IMR-90 (cell line): Measurements from ENCODE around the gene LAIR2. TPM values are rescaled to one million over a fixed set of nuclear protein-coding genes. Genes with fewer than 3 reads are reported as not detected.

ENCODE experiments used
- ATAC-seq: fragments of 200-7000 bp; cut with Tn5 transposase; 2 replicates; pipeline ENCODE4 v1.9.1; 2020; ENCODE audit warnings: low read depth, mild to moderate bottlenecking, moderate library complexity
- BruUV-seq: library from RNA; stranded (reverse); fragments of 400-500 nt; replicated peaks from 2 replicates; lab custom pipeline; 2021; lab: Mats Ljungman, UMichigan
- CTCF ChIA-PET: fragments of 300-600 bp; formaldehyde crosslinking; extraction: SDS; loops from one replicate; lab custom pipeline; 2021; ENCODE audit warnings: antibody characterized with exemption; lab: Yijun Ruan, JAX
- POLR2A ChIA-PET: fragments of 300-600 bp; sonication (Branson Sonifier 250); formaldehyde crosslinking; loops from one replicate; lab custom pipeline; 2022; ENCODE audit warnings: antibody characterized with exemption; ENCODE audit not compliant: unreplicated experiment; lab: Charles Lee
- DNase-seq: peaks from one replicate; pipeline ENCODE4 v3.0.0; 2013
- H2AFZ ChIP-seq: replicated peaks from 2 replicates; pipeline ENCODE3; 2013; ENCODE audit warnings: low read length, mild to moderate bottlenecking; ENCODE audit not compliant: poor library complexity
- H2AK5ac ChIP-seq: 2 replicates; pipeline ENCODE4 v1.6.1; 2013; ENCODE audit warnings: low read depth, low read length, inconsistent platforms
- H2AK9ac ChIP-seq: replicated peaks from 2 replicates; pipeline ENCODE3; 2013; ENCODE audit warnings: mild to moderate bottlenecking, low read depth, low read length, moderate library complexity; ENCODE audit not compliant: poor library complexity
- H2BK120ac ChIP-seq: 2 replicates; pipeline ENCODE4 v1.6.1; 2013; ENCODE audit warnings: low read depth, low read length, inconsistent platforms
- H2BK15ac ChIP-seq: 3 replicates; pipeline ENCODE4 v1.6.1; 2013; ENCODE audit warnings: low read depth, low read length, inconsistent platforms
- H2BK20ac ChIP-seq: 2 replicates; pipeline ENCODE4 v1.6.1; 2013; ENCODE audit warnings: low read depth, mild to moderate bottlenecking, inconsistent platforms, low read length, moderate library complexity
- H2BK5ac ChIP-seq: 2 replicates; pipeline ENCODE4 v1.6.1; 2013; ENCODE audit warnings: mild to moderate bottlenecking, low read depth, low read length, inconsistent platforms; ENCODE audit not compliant: poor library complexity, severe bottlenecking
- H3K14ac ChIP-seq: replicated peaks from 2 replicates; pipeline ENCODE4 v1.6.1; 2013; ENCODE audit warnings: low read depth, low read length, inconsistent platforms
- H3K18ac ChIP-seq: 2 replicates; pipeline ENCODE4 v1.6.1; 2013; ENCODE audit warnings: low read depth, low read length, control low read depth
- H3K23ac ChIP-seq: 2 replicates; pipeline ENCODE4 v1.6.1; 2013; ENCODE audit warnings: low read depth, low read length, inconsistent platforms
- H3K27ac ChIP-seq: 2 replicates; pipeline ENCODE4 v1.5.1; 2013; ENCODE audit warnings: mild to moderate bottlenecking, control low read depth, low read length; ENCODE audit not compliant: insufficient read depth
- H3K27me3 ChIP-seq: 2 replicates; pipeline ENCODE4 v1.6.1; 2013; ENCODE audit warnings: low read length; ENCODE audit not compliant: control insufficient read depth, insufficient read depth
- H3K36me3 ChIP-seq: 2 replicates; pipeline ENCODE4 v1.6.1; 2013; ENCODE audit warnings: low read length, mixed read lengths; ENCODE audit not compliant: control insufficient read depth, insufficient read depth
- H3K4ac ChIP-seq: 2 replicates; pipeline ENCODE4 v1.6.1; 2013; ENCODE audit warnings: low read depth, low read length, inconsistent platforms
- H3K4me1 ChIP-seq: 2 replicates; pipeline ENCODE4 v1.6.1; 2013; ENCODE audit warnings: low read length, mixed read lengths; ENCODE audit not compliant: control insufficient read depth, insufficient read depth
- H3K4me2 ChIP-seq: 2 replicates; pipeline ENCODE4 v1.6.1; 2013; ENCODE audit warnings: low read depth, mild to moderate bottlenecking, control low read depth, low read length, moderate library complexity
- H3K4me3 ChIP-seq: 2 replicates; pipeline ENCODE4 v1.5.1; 2013; ENCODE audit warnings: low read depth, mild to moderate bottlenecking, control low read depth, low read length, moderate library complexity; ENCODE audit not compliant: insufficient read depth
- H3K56ac ChIP-seq: 2 replicates; pipeline ENCODE4 v1.6.1; 2013; ENCODE audit warnings: low read length, inconsistent platforms; ENCODE audit not compliant: insufficient read depth; ENCODE audit errors: extremely low read depth
- H3K79me1 ChIP-seq, 2 experiments: 2 replicates each; pipeline ENCODE4 v1.6.1; 2013; ENCODE audit warnings: low read length in 2 of 2, inconsistent platforms in 1 of 2, low read depth in 1 of 2
- H3K9ac ChIP-seq: 2 replicates; pipeline ENCODE4 v1.6.1; 2013; ENCODE audit warnings: low read depth, low read length, control low read depth
- H3K9me1 ChIP-seq: 2 replicates; pipeline ENCODE4 v1.6.1; 2013; ENCODE audit warnings: low read length, inconsistent platforms; ENCODE audit not compliant: insufficient read depth
- H3K9me3 ChIP-seq: 2 replicates; pipeline ENCODE4 v1.6.1; 2013; ENCODE audit warnings: low read length; ENCODE audit not compliant: control insufficient read depth, insufficient read depth
- H4K20me1 ChIP-seq: 2 replicates; pipeline ENCODE4 v1.6.1; 2013; ENCODE audit warnings: low read length, inconsistent platforms; ENCODE audit not compliant: insufficient read depth
- H4K5ac ChIP-seq: 2 replicates; pipeline ENCODE4 v1.6.1; 2013; ENCODE audit warnings: mild to moderate bottlenecking, low read depth, low read length, control low read depth
- H4K8ac ChIP-seq, 2 experiments: 2 replicates each; pipeline ENCODE4 v1.6.1; 2013; ENCODE audit warnings: low read depth in 2 of 2, low read length in 2 of 2, control low read depth in 1 of 2, inconsistent platforms in 1 of 2
- H4K91ac ChIP-seq: 2 replicates; pipeline ENCODE4 v1.6.1; 2013; ENCODE audit warnings: low read depth, low read length, inconsistent platforms; ENCODE audit not compliant: insufficient read depth
- CHD1 ChIP-seq: IDR thresholded peaks from 2 replicates; pipeline ENCODE4 v1.6.1; 2012; ENCODE audit warnings: low read depth, low read length, improper control_type of control experiment
- CTCF ChIP-seq: conservative IDR thresholded peaks from 2 replicates; pipeline ENCODE4 v1.5.1; 2012; ENCODE audit warnings: mild to moderate bottlenecking, low read depth, low read length, improper control_type of control experiment
- ELK1 ChIP-seq: fragments of 150-350 bp; IDR thresholded peaks from 2 replicates; pipeline ENCODE4 v1.6.1; 2016; ENCODE audit warnings: low read depth, mild to moderate bottlenecking, low read length, moderate library complexity, borderline replicate concordance
- FOS ChIP-seq: fragments of 150-350 bp; IDR thresholded peaks from 2 replicates; pipeline ENCODE4 v1.6.1; 2016; ENCODE audit warnings: low read depth, low read length
- MAFK ChIP-seq: IDR thresholded peaks from 2 replicates; pipeline ENCODE4 v1.6.1; 2012; ENCODE audit warnings: low read depth, low read length, improper control_type of control experiment
- MAZ ChIP-seq: IDR thresholded peaks from 2 replicates; pipeline ENCODE4 v1.6.1; 2012; ENCODE audit warnings: low read depth, mild to moderate bottlenecking, low read length, improper control_type of control experiment, moderate library complexity, borderline replicate concordance
- MXI1 ChIP-seq: IDR thresholded peaks from 2 replicates; pipeline ENCODE4 v1.6.1; 2012; ENCODE audit warnings: low read depth, mild to moderate bottlenecking, low read length, moderate library complexity, borderline replicate concordance
- NFE2L2 ChIP-seq: fragments of 150-350 bp; IDR thresholded peaks from 2 replicates; pipeline ENCODE4 v1.6.1; 2016; ENCODE audit warnings: low read depth, mild to moderate bottlenecking, low read length
- POLR2A ChIP-seq: IDR thresholded peaks from 2 replicates; pipeline ENCODE4 v1.6.1; 2012; ENCODE audit warnings: mild to moderate bottlenecking, low read depth, low read length
- RAD21 ChIP-seq: IDR thresholded peaks from 2 replicates; pipeline ENCODE4 v1.6.1; 2012; ENCODE audit warnings: low read length, improper control_type of control experiment
- SMC3 ChIP-seq: fragments of 150-350 bp; IDR thresholded peaks from 2 replicates; pipeline ENCODE4 v1.6.1; 2016; ENCODE audit warnings: low read depth, mild to moderate bottlenecking, antibody characterized with exemption, low read length, moderate library complexity
- WGBS, 2 experiments: methylation state at CpG; one replicate each; pipeline versions ENCODE4 v1.1.5 to v1.1.7; 2013; ENCODE audit warnings: missing lambda C conversion rate in 2 of 2; ENCODE audit not compliant: insufficient read length in 1 of 2; ENCODE audit errors: extremely low coverage in 2 of 2; 5-methylcytosine and 5-hydroxymethylcytosine counted together
- dilution Hi-C: fragments of 300-500 bp; cut with HindIII; formaldehyde crosslinking; loops from one replicate; pipeline ENCODE4 v1.14.3; 2018; ENCODE audit warnings: low sequenced_read_pairs; ENCODE audit not compliant: unreplicated experiment
- in situ Hi-C: fragments of 300-500 bp; cut with MboI; formaldehyde crosslinking; loops from 3 replicates; pipeline ENCODE4 v1.14.3; 2019; ENCODE audit warnings: low sequenced_read_pairs, inconsistent platforms, mixed read lengths
- intact Hi-C: fragments of 100-400 bp; cut with micrococcal nuclease; formaldehyde crosslinking; loops from 2 replicates; pipeline ENCODE4 v1.10.0; 2022
- polyA plus RNA-seq, 3 experiments: library from polyadenylated mRNA; depleted of rRNA; stranded (reverse); fragments of >200 nt; gene quantifications; 2 replicates each; pipeline ENCODE4 v1.2.3, GENCODE V29; 2012; ENCODE audit warnings: low replicate concordance in 1 of 3
- total RNA-seq: library from RNA; depleted of rRNA; stranded (reverse); fragments of >200 nt; gene quantifications from 2 replicates; pipeline ENCODE4 v1.2.3, GENCODE V29; 2012
- TF ChIP-seq, protein P1 (sequence below): fragments of 150-350 bp; IDR thresholded peaks from 2 replicates; pipeline ENCODE4 v1.6.1; 2017; ENCODE audit warnings: mild to moderate bottlenecking, antibody characterized with exemption, low read length, low read depth

The LAIR2 gene
- total and polyA plus RNA-seq, 2 of the 4 experiments (the other 2 are of a cell fraction) = not detected

DNA sequence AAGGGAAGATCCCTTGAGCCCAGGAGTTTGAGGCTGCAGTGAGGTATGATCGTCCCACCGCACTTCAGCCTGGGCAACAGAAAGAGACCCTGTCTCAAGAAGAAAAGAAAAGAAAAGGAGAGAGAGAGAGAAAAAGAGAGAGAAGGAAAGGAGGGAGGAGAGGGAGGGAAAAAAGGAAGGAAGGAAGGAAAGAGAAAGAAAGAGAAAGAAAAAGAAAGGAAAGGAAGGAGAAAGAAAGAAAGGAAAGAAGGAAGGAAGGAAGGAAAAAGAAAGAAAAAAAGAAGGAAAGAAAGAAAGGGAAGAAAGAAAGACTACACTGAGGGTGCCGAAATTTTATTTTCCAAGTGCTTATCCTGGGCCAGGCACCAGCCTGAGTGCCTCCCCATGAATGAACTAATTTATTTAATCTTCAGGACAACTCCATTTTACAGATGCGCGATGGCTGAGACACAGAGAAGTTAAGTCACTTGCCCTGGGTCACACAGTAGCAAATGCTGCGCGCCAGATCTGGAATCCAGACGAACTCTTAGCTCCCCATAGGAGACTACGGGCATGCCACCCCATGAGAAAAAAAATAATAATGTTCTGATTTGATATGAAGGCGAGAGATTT lies 32.2 kb upstream of the LAIR2 start:
- intact Hi-C loops (loop anchor here (10.0 kb wide), 1 partner anchor 594 kb away; the partner anchor contains the start of gene RDH13), dilution Hi-C loops (no loop called here), in situ Hi-C loops (loop anchor here (25.0 kb wide), 4 partner anchors 358 to 1667 kb away; partner anchors contain the start of genes NAT14, NDUFA3, OSCAR and PRPF31)
- H3K9ac ChIP-seq = no peak overlapping the region
- H3K56ac ChIP-seq = no peak overlapping the region
- no peak overlapping the region for H2AK9ac ChIP-seq
- no peak overlapping the region for H4K91ac ChIP-seq
- H4K8ac ChIP-seq = no peak overlapping the region
- no peak overlapping the region for H3K4me3 ChIP-seq
- DNase-seq (no peak), ATAC-seq (no peak)
- H2AK5ac ChIP-seq = no peak overlapping the region
- H3K9me3 ChIP-seq = no peaks in the 10 kb centered on the region
- no peaks in the 10 kb centered on the region for H3K27me3 ChIP-seq
- no peak overlapping the region for H2BK5ac ChIP-seq
- H3K18ac ChIP-seq = no peak overlapping the region
- H3K23ac ChIP-seq = no peak overlapping the region; the same call in 1 of the 2 replicates
- H3K36me3 ChIP-seq = peaks cover 2% of the 10 kb centered on the region; the same call in 1 of the 2 replicates
- no peak overlapping the region; the same call in 1 of the 2 replicates for H3K4me2 ChIP-seq
- H3K27ac ChIP-seq = no peak overlapping the region
- no peak overlapping the region for H3K4ac ChIP-seq
- POLR2A ChIA-PET = no interaction called here
- no TSS peak for BruUV-seq
- H4K20me1 ChIP-seq = no peaks in the 10 kb centered on the region
- peaks cover 4% of the 10 kb centered on the region; the same call in 1 of the 2 replicates for H3K9me1 ChIP-seq
- no peak overlapping the region for H4K5ac ChIP-seq
- no peak for TF ChIP-seq RAD21
- no peak for TF ChIP-seq POLR2A
- TF ChIP-seq NFE2L2 = no peak
- TF ChIP-seq FOS = no peak
- no peak for TF ChIP-seq MXI1
- TF ChIP-seq, protein P1, sequence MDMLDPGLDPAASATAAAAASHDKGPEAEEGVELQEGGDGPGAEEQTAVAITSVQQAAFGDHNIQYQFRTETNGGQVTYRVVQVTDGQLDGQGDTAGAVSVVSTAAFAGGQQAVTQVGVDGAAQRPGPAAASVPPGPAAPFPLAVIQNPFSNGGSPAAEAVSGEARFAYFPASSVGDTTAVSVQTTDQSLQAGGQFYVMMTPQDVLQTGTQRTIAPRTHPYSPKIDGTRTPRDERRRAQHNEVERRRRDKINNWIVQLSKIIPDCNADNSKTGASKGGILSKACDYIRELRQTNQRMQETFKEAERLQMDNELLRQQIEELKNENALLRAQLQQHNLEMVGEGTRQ = no peak
- no peak for TF ChIP-seq MAFK
- TF ChIP-seq CTCF = no peak
- TF ChIP-seq MAZ = no peak
- no peak for TF ChIP-seq SMC3
- no peak for TF ChIP-seq ELK1
- no peak for TF ChIP-seq CHD1
- H2BK120ac ChIP-seq = no peak overlapping the region
- WGBS, 2 experiments = no CpG with 5 or more reads among the region's 10 CpGs
- CTCF ChIA-PET = no interaction called here
- peaks cover 0 to 7% of the 10 kb centered on the region in 2 experiments; a peak in 1 of 4 replicates for H3K79me1 ChIP-seq
- no peak overlapping the region for H2BK15ac ChIP-seq
- no peak overlapping the region for H3K14ac ChIP-seq
- no peak overlapping the region for H2BK20ac ChIP-seq
- no peak overlapping the region for H2AFZ ChIP-seq
- peaks cover 12% of the 10 kb centered on the region for H3K4me1 ChIP-seq
